DOHH2 (cell line): Measurements from ENCODE around the gene LDLRAD4.

ENCODE experiments used
- H3F3A ChIP-seq: fragments of 200-600 bp; sonication (generic), shearing (Covaris generic); 2 replicates; pipeline ENCODE4 v1.6.0; 2016; ENCODE audit warnings: antibody characterized with exemption, mild to moderate bottlenecking; ENCODE audit not compliant: control insufficient read depth, insufficient read depth
- H3K27ac ChIP-seq: fragments of 200-600 bp; sonication (generic); 2 replicates; pipeline ENCODE4 v1.5.1; 2014; ENCODE audit warnings: low read depth, mild to moderate bottlenecking, low read length, moderate library complexity
- H3K27me3 ChIP-seq: fragments of 200-600 bp; sonication (generic); 2 replicates; pipeline ENCODE4 v1.6.1; 2014; ENCODE audit warnings: mild to moderate bottlenecking, low read length, mixed read lengths; ENCODE audit not compliant: control insufficient read depth
- H3K36me3 ChIP-seq: fragments of 200-600 bp; sonication (generic); 2 replicates; pipeline ENCODE4 v1.6.1; 2014; ENCODE audit warnings: mild to moderate bottlenecking, low read length, moderate library complexity, mixed read lengths; ENCODE audit not compliant: control insufficient read depth
- H3K4me1 ChIP-seq: fragments of 200-600 bp; sonication (generic); 2 replicates; pipeline ENCODE4 v1.6.1; 2014; ENCODE audit warnings: mild to moderate bottlenecking, low read length, mixed read lengths; ENCODE audit not compliant: control insufficient read depth
- H3K4me2 ChIP-seq: fragments of 200-600 bp; sonication (generic); 2 replicates; pipeline ENCODE4 v1.6.0; 2014; ENCODE audit warnings: mild to moderate bottlenecking, low read length, moderate library complexity
- H3K4me3 ChIP-seq: fragments of 200-600 bp; sonication (generic); 2 replicates; pipeline ENCODE4 v1.5.1; 2014; ENCODE audit warnings: mild to moderate bottlenecking, low read length, mixed read lengths
- H3K79me2 ChIP-seq: fragments of 200-600 bp; sonication (generic); 2 replicates; pipeline ENCODE4 v1.6.1; 2014; ENCODE audit warnings: mild to moderate bottlenecking, low read length, mixed read lengths; ENCODE audit not compliant: control insufficient read depth
- H3K9me2 ChIP-seq: fragments of 200-600 bp; sonication (generic); replicated peaks from 2 replicates; pipeline ENCODE4 v1.6.1; 2014; ENCODE audit warnings: mild to moderate bottlenecking, low read length, mixed read lengths; ENCODE audit not compliant: control insufficient read depth
- H3K9me3 ChIP-seq: fragments of 200-600 bp; sonication (generic); 2 replicates; pipeline ENCODE4 v1.6.1; 2014; ENCODE audit warnings: antibody characterized with exemption, low read length, mixed read lengths; ENCODE audit not compliant: control insufficient read depth, insufficient read depth
- H4K20me1 ChIP-seq: fragments of 200-600 bp; sonication (generic); 2 replicates; pipeline ENCODE4 v1.6.0; 2014; ENCODE audit warnings: low read depth, mild to moderate bottlenecking, antibody characterized with exemption, low read length, moderate library complexity; ENCODE audit not compliant: control insufficient read depth, insufficient read depth
- EZH2phosphoT487 ChIP-seq: fragments of 200-600 bp; sonication (generic); IDR thresholded peaks from 2 replicates; pipeline ENCODE4 v1.6.1; 2017; ENCODE audit warnings: borderline replicate concordance, mild to moderate bottlenecking, antibody characterized with exemption, low read length, moderate library complexity, mixed read lengths
- TF ChIP-seq, protein P1 (sequence below): fragments of 200-600 bp; sonication (generic); IDR thresholded peaks from one replicate; pipeline ENCODE4 v1.5.1; 2014; ENCODE audit warnings: antibody characterized with exemption, mild to moderate bottlenecking, low read depth, low read length; ENCODE audit not compliant: poor library complexity, severe bottlenecking

LDLRAD4 gene

DNA sequence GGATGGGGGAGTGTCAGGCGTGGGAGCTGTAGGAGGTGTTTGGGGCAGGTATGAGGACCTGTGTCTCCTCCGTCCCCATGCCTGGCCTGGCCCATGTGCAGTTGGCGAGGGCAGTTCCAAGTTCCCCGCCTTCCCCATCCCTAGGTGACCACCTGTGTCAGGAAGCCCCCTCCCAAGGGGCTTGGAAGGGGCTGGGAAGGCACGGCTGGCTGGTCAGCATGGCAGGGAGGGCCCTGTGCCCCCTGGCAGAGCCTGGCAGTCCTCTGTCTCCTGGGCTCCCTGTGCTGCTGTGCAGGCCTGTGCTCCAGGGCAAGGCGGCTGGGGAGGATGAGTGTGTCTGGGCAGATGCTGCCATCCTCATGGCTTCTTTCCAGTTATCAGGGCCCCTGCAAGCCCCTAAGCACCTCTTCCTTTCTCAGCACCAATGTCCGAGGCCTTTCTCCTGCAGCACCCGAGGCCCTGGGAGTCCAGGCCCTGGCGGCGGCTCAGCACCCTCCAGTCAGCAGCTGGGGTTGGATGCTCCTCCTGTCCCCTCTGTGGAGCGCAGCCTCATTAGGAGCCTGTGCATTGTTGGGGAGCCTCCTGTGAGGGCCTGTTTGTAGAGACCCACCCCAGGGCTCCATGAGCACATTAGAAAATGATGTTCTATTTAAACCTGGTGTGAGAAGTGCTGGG lies 406.1 kb downstream of the LDLRAD4 start:
- Histone ChIP-seq H3K9me2 (no peaks in the 10 kb centered on the region), H3K27ac (no peak overlapping the region), H3K36me3 (peaks cover 15% of the 10 kb centered on the region; the same call in 1 of the 2 replicates), H3K79me2 (peaks cover 26% of the 10 kb centered on the region), H4K20me1 (no peaks in the 10 kb centered on the region), H3K4me1 (peaks cover 17% of the 10 kb centered on the region), H3K27me3 (no peaks in the 10 kb centered on the region), H3K9me3 (no peaks in the 10 kb centered on the region), H3K4me3 (no peak overlapping the region), H3K4me2 (no peak overlapping the region), H3F3A (no peaks in the 10 kb centered on the region)
- TF ChIP-seq, protein P1, sequence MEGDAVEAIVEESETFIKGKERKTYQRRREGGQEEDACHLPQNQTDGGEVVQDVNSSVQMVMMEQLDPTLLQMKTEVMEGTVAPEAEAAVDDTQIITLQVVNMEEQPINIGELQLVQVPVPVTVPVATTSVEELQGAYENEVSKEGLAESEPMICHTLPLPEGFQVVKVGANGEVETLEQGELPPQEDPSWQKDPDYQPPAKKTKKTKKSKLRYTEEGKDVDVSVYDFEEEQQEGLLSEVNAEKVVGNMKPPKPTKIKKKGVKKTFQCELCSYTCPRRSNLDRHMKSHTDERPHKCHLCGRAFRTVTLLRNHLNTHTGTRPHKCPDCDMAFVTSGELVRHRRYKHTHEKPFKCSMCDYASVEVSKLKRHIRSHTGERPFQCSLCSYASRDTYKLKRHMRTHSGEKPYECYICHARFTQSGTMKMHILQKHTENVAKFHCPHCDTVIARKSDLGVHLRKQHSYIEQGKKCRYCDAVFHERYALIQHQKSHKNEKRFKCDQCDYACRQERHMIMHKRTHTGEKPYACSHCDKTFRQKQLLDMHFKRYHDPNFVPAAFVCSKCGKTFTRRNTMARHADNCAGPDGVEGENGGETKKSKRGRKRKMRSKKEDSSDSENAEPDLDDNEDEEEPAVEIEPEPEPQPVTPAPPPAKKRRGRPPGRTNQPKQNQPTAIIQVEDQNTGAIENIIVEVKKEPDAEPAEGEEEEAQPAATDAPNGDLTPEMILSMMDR = no peak
- no peak for TF ChIP-seq EZH2phosphoT487

GRCh38 chr18:13625355-13625754 lies 406.8 kb downstream of the LDLRAD4 start:
- Histone ChIP-seq H3K4me1 (peaks cover 22% of the 10 kb centered on the region), H3K27me3 (no peaks in the 10 kb centered on the region), H3K4me2 (no peak overlapping the region), H3K79me2 (peaks cover 25% of the 10 kb centered on the region), H3K27ac (no peak overlapping the region), H3F3A (no peaks in the 10 kb centered on the region), H3K36me3 (peaks cover 16% of the 10 kb centered on the region), H3K9me2 (no peaks in the 10 kb centered on the region), H3K9me3 (no peaks in the 10 kb centered on the region), H4K20me1 (no peaks in the 10 kb centered on the region), H3K4me3 (no peak overlapping the region)
- no peak for TF ChIP-seq EZH2phosphoT487
- TF ChIP-seq, protein P1 = no peak

- Histone ChIP-seq H3F3A (no peaks in the 10 kb centered on the region), H4K20me1 (no peaks in the 10 kb centered on the region), H3K4me2 (no peak overlapping the region), H3K4me1 (peaks cover 22% of the 10 kb centered on the region), H3K36me3 (peaks cover 19% of the 10 kb centered on the region), H3K27ac (no peak overlapping the region), H3K9me2 (no peaks in the 10 kb centered on the region), H3K79me2 (peaks cover 31% of the 10 kb centered on the region), H3K27me3 (no peaks in the 10 kb centered on the region), H3K9me3 (no peaks in the 10 kb centered on the region), H3K4me3 (no peak overlapping the region)
- TF ChIP-seq, protein P1 = no peak
- TF ChIP-seq EZH2phosphoT487 = no peak
Observed at GRCh38 chr18:13625843-13626543, 407.4 kb downstream of the LDLRAD4 start.
